Stimulated activated CD4-positive, alpha-beta T cell treated with anti-CD3 and anti-CD28 coated beads, Interleukin-12 subunit alpha, Interleukin-12 subunit beta, amount 100 ng/mL, for 24 hours (primary cell): ENCODE results near the gene CEP70.

Experiments used
- DNase-seq, 2 experiments: peaks; one replicate each; pipeline ENCODE4 v3.0.0-alpha.2; 2020; ENCODE audit warnings: low read depth in 2 of 2

CEP70 gene

GRCh38 chr3:138451595-138452162 lies 142.4 kb downstream of the CEP70 start:
- DNase-seq: no peak

- DNase-seq: no peak
Observed at GRCh38 chr3:138450704-138451424, 143.2 kb downstream of the CEP70 start.

GRCh38 chr3:138450181-138450580 lies 143.9 kb downstream of the CEP70 start:
- DNase-seq: no peak

GRCh38 chr3:138449490-138449889 lies 144.6 kb downstream of the CEP70 start:
- DNase-seq: no peak

- DNase-seq: no peak
Observed at GRCh38 chr3:138448631-138449030, 145.4 kb downstream of the CEP70 start.

GRCh38 chr3:138445654-138446053 lies 148.4 kb downstream of the CEP70 start:
- no peak for DNase-seq

GRCh38 chr3:138445236-138445635 lies 148.8 kb downstream of the CEP70 start:
- DNase-seq: no peak
